ENCODE data around the gene ADTRP. TPM values are rescaled to one million over a fixed set of nuclear protein-coding genes. Genes with fewer than 3 reads are reported as not detected.

The ADTRP gene
- total RNA-seq, 2 experiments from 2014 or later, result 5.5 to 6.0 TPM

GRCh38 chr6:11775791-11776409 is 2.7 kb downstream of the ADTRP start:
- no peaks in the 10 kb centered on the region for H3K9me3 Mint-ChIP-seq
- POLR2A ChIA-PET, result no interaction called here
- H3K4me3 Mint-ChIP-seq, result no peak overlapping the region
- CTCF ChIA-PET, result no interaction called here
- H3K27ac Mint-ChIP-seq, result no peak overlapping the region
- peaks cover 2% of the 10 kb centered on the region for H3K27me3 Mint-ChIP-seq
- no peaks in the 10 kb centered on the region for H3K4me1 Mint-ChIP-seq
- H3K36me3 Mint-ChIP-seq (ENCODE audit: low read depth), result no peaks in the 10 kb centered on the region
- DNase-seq, result no peak

GRCh38 chr6:11774426-11774825 is 4.2 kb downstream of the ADTRP start:
- peaks cover 2% of the 10 kb centered on the region for H3K27me3 Mint-ChIP-seq
- no peak for DNase-seq
- ChIA-PET CTCF (no interaction called here), POLR2A (interaction anchor here (1.6 kb wide), 1 partner anchor 11 kb away, joined by 4 read pairs; no protein-coding TSS in a partner anchor)
- no peaks in the 10 kb centered on the region for H3K36me3 Mint-ChIP-seq (ENCODE audit: low read depth)
- H3K4me1 Mint-ChIP-seq, result no peaks in the 10 kb centered on the region
- no peak overlapping the region for H3K4me3 Mint-ChIP-seq
- H3K27ac Mint-ChIP-seq, result no peak overlapping the region
- no peaks in the 10 kb centered on the region for H3K9me3 Mint-ChIP-seq

GRCh38 chr6:11773581-11773980 is 5.0 kb downstream of the ADTRP start:
- no peaks in the 10 kb centered on the region for H3K4me1 Mint-ChIP-seq
- ChIA-PET POLR2A (interaction anchor here (1.6 kb wide), 1 partner anchor 12 kb away, joined by 4 read pairs; no protein-coding TSS in a partner anchor), CTCF (no interaction called here)
- peaks cover 2% of the 10 kb centered on the region for H3K27me3 Mint-ChIP-seq
- H3K27ac Mint-ChIP-seq, result no peak overlapping the region
- no peak for DNase-seq
- H3K4me3 Mint-ChIP-seq, result no peak overlapping the region
- H3K36me3 Mint-ChIP-seq (ENCODE audit: low read depth), result no peaks in the 10 kb centered on the region
- H3K9me3 Mint-ChIP-seq, result no peaks in the 10 kb centered on the region

GRCh38 chr6:11773013-11773412 is 5.6 kb downstream of the ADTRP start:
- no peak overlapping the region for H3K27ac Mint-ChIP-seq

GRCh38 chr6:11772109-11772825 is 6.3 kb downstream of the ADTRP start:
- CTCF ChIA-PET, result interaction anchor here (0.5 kb wide), 1 partner anchor 13 kb away, joined by 3 read pairs; no protein-coding TSS in a partner anchor
- Mint-ChIP-seq H3K27ac (no peak overlapping the region), H3K9me3 (no peaks in the 10 kb centered on the region), H3K4me3 (no peak overlapping the region), H3K36me3 (ENCODE audit: low read depth) (no peaks in the 10 kb centered on the region), H3K27me3 (peaks cover 4% of the 10 kb centered on the region), H3K4me1 (no peaks in the 10 kb centered on the region)
- no peak for DNase-seq
- POLR2A ChIA-PET, result no interaction called here

More at GRCh38 chr6:11773013-11773412, 5.6 kb downstream of the ADTRP start:
- Mint-ChIP-seq H3K4me1 (no peaks in the 10 kb centered on the region), H3K36me3 (ENCODE audit: low read depth) (no peaks in the 10 kb centered on the region), H3K27me3 (peaks cover 4% of the 10 kb centered on the region), H3K4me3 (no peak overlapping the region), H3K9me3 (no peaks in the 10 kb centered on the region)
- DNase-seq, result no peak
- ChIA-PET POLR2A (interaction anchor here (1.6 kb wide), 1 partner anchor 13 kb away, joined by 4 read pairs; no protein-coding TSS in a partner anchor), CTCF (no interaction called here)

- CTCF ChIA-PET, result interaction anchor here (0.5 kb wide), 1 partner anchor 14 kb away, joined by 3 read pairs; no protein-coding TSS in a partner anchor
Observed at GRCh38 chr6:11771473-11772048, 7.0 kb downstream of the ADTRP start.

GRCh38 chr6:11770546-11771466 is 7.8 kb downstream of the ADTRP start:
- H3K4me3 Mint-ChIP-seq, result no peak overlapping the region
- no peak for DNase-seq
- no peak overlapping the region for H3K27ac Mint-ChIP-seq
- no peaks in the 10 kb centered on the region for H3K36me3 Mint-ChIP-seq (ENCODE audit: low read depth)
- POLR2A ChIA-PET, result no interaction called here
- CTCF ChIA-PET, result no interaction called here
- peaks cover 4% of the 10 kb centered on the region for H3K27me3 Mint-ChIP-seq
- H3K4me1 Mint-ChIP-seq, result no peaks in the 10 kb centered on the region
- H3K9me3 Mint-ChIP-seq, result no peaks in the 10 kb centered on the region

More at GRCh38 chr6:11771473-11772048, 7.0 kb downstream of the ADTRP start:
- Mint-ChIP-seq H3K9me3 (no peaks in the 10 kb centered on the region), H3K36me3 (ENCODE audit: low read depth) (no peaks in the 10 kb centered on the region), H3K4me3 (no peak overlapping the region), H3K27me3 (peaks cover 4% of the 10 kb centered on the region), H3K4me1 (no peaks in the 10 kb centered on the region), H3K27ac (no peak overlapping the region)
- POLR2A ChIA-PET, result no interaction called here
- no peak for DNase-seq

GRCh38 chr6:11769811-11770545 is 8.6 kb downstream of the ADTRP start:
- ChIA-PET CTCF (no interaction called here), POLR2A (no interaction called here)
- no peaks in the 10 kb centered on the region for H3K36me3 Mint-ChIP-seq (ENCODE audit: low read depth)
- H3K4me1 Mint-ChIP-seq, result peaks cover under 1% of the 10 kb centered on the region
- no peak for DNase-seq
- H3K27me3 Mint-ChIP-seq, result peaks cover 4% of the 10 kb centered on the region
- H3K9me3 Mint-ChIP-seq, result no peaks in the 10 kb centered on the region
- no peak overlapping the region for H3K27ac Mint-ChIP-seq
- no peak overlapping the region for H3K4me3 Mint-ChIP-seq

GRCh38 chr6:11769244-11769643 is 9.4 kb downstream of the ADTRP start:
- H3K27ac Mint-ChIP-seq, result no peak overlapping the region
- no peak for DNase-seq
- no peaks in the 10 kb centered on the region for H3K36me3 Mint-ChIP-seq (ENCODE audit: low read depth)
- peaks cover 2% of the 10 kb centered on the region for H3K4me1 Mint-ChIP-seq
- ChIA-PET POLR2A (no interaction called here), CTCF (no interaction called here)
- no peak overlapping the region for H3K4me3 Mint-ChIP-seq
- H3K9me3 Mint-ChIP-seq, result no peaks in the 10 kb centered on the region
- H3K27me3 Mint-ChIP-seq, result peaks cover 4% of the 10 kb centered on the region

- Mint-ChIP-seq H3K27ac (no peak overlapping the region), H3K27me3 (peaks cover 4% of the 10 kb centered on the region), H3K4me3 (no peak overlapping the region), H3K9me3 (no peaks in the 10 kb centered on the region), H3K4me1 (peaks cover 5% of the 10 kb centered on the region), H3K36me3 (ENCODE audit: low read depth) (no peaks in the 10 kb centered on the region)
- ChIA-PET POLR2A (no interaction called here), CTCF (no interaction called here)
- DNase-seq, result no peak
Observed at GRCh38 chr6:11767978-11768756, 10.4 kb downstream of the ADTRP start.

- Mint-ChIP-seq H3K9me3 (no peaks in the 10 kb centered on the region), H3K4me3 (no peak overlapping the region), H3K27me3 (peaks cover 3% of the 10 kb centered on the region), H3K4me1 (peaks cover 5% of the 10 kb centered on the region), H3K36me3 (ENCODE audit: low read depth) (no peaks in the 10 kb centered on the region), H3K27ac (no peak overlapping the region)
- POLR2A ChIA-PET, result no interaction called here
- no peak for DNase-seq
- CTCF ChIA-PET, result no interaction called here
Observed at GRCh38 chr6:11767458-11767857, 11.1 kb downstream of the ADTRP start.

Measured in activated CD4-positive, alpha-beta memory T cell treated with anti-CD3 and anti-CD28 coated beads, Interleukin-2, amount 10 ng/mL, durations not matched to agents 7 days and 5 days (primary cell).